Measurements from ENCODE around the gene KRTAP10-12.

Gene KRTAP10-12

DNA sequence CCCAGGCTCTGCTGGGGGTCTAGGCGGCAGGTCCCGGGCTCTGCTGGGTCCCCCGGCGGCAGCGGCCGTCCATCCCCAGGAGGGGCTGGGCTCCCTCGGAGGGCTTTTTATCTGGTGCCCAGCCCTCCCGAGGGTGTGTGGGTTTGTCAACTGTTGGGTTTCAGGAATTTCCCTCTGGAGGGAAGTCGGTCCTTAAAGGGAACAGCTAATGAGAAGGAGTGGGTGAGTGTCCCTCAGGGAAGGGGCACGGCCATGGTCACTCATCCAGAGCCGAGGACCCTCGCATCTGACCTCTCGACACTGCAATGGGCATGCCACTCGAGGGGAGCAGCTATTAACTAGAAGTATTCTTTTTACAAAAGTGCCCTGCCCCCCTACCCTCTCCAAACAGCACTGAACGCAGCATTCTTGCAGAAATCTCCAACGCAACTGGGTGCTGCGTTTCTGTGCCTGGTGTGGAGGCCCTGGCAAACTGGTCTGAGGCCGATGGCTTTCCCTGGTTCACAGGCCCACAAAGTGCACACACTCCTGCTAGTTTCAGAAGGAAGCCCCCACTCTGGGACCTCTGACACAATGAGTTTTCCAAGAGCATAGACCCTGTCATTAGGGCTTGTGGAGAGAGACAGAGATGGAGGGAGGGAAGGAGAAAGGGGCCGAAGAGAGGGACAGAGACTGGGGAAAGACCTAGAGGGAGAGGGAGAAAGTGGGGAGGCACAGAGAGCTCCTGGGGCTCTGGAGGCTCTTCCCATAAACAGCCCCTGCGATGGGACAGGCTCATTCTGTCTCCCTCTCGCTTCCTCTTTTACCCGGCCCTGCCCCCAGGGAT is 15.4 kb downstream of the KRTAP10-12 start:
- no peak for DNase-seq (ENCODE audit: low read depth)

DNA sequence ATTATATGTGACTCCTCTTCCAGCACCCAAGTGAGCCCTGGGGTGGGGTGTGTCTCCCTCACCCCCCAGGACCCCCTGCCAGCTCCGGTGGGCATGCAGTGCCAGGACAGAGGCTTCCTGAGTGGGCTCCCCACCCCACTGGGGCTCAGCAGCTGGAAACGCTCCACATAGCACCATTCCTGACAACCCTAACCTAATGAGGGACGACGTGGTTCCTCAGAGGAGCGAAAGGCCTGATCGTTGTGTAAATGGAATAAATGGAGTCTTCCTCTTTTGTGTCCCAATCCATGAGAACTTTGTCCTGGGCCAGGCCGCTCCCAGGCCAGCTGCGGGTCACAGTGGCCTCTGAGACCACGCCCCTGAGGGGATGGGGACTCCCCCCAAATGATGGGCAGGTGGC is 16.2 kb downstream of the KRTAP10-12 start:
- no peak for DNase-seq (ENCODE audit: low read depth)

DNA sequence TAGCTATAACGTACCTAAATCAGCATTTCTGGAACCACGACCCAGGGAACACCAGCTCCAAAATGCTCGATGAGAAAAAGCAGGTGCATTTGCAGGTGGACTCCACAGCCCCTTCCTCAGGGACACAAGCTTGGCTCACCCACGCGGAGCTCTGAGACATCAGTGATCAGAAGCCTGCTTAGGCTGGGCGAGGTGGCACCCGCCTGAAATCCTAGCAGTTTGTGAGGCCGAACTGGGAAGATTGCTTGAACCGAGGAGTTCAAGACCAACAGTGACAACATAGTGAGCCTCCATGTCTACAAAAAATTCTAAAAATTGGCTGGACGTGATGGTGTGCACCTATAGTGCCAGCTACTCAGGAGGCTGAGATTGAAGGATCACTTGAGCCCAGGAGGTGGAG is 16.9 kb downstream of the KRTAP10-12 start:
- DNase-seq (ENCODE audit: low read depth), result no peak

DNA sequence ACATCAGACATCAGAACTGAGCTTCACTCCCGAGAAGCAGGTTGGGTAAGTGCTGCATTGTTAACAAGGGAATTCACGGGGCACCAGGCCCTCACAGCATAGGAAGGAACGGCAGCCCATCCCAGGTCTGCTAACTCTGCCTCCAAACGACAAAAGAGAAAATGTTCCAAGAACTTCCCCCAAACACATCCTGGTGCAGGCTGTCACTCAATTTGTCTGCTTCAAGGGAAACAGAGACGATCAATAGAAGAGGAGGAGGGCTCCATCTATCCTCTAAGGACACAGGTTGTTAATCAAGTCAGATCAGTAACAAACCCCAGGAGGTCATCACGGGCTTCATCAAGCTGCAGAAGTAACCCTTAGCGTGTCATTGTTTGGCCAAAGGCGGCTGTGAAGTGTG is 17.9 kb downstream of the KRTAP10-12 start:
- DNase-seq (ENCODE audit: low read depth), result no peak

DNA sequence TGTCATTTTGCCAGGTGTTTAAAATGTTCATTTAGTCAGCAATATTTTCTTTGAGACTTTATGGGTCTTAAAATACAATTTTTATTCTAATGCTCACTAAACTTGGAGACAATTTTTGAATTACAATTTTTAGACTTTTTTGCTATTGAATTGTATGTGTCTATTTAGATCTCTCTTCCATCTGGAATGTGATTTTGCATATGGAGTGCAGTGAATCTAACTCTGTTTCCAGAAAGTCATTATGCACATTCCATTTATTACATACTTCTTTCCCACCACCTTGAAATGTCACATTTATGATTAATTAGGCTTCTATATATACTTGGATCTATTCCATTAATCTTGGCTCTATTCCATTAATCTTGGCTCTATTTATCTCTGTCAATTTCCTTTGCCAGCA is 20.0 kb downstream of the KRTAP10-12 start:
- no peak for DNase-seq (ENCODE audit: low read depth)

DNA sequence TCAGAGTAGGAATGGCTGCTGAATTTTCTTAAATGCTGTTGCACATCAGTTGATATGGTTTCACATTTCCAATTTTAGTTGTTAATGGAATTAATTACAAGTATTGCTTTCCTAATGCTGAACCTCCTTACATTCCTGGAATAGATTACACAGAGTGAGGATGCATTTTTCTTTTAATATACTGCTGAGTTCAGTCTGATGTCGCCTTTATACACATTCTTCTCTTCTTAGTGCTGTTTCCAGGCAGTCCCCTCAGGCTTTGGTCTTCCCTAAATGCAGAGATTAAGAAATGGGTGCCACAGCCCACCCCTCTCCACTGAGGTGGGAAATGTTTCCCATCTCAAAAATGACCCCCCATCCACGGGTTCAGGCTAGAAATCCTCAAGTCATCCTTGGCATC is 21.1 kb downstream of the KRTAP10-12 start:
- DNase-seq (ENCODE audit: low read depth), result no peak

DNA sequence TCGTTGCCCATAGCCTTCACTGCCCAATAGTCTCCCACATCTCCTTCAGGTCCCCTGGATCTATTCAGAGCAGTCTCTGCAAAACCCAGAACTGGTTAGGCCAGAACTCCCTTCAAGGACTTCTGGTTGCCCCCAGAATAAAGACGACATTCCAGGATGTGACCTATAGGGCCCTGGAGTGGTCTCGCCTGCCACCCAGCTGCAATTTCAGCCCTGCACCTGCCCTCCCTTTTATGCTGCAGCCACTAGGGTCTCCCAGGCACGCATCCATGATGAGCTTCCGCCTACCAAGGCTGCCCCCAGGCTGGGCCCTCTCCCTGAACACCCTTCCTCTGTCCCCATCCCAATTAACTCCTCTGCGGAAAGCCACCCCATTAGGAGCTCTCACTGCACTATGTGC is 21.6 kb downstream of the KRTAP10-12 start:
- DNase-seq (ENCODE audit: low read depth), result no peak

DNA sequence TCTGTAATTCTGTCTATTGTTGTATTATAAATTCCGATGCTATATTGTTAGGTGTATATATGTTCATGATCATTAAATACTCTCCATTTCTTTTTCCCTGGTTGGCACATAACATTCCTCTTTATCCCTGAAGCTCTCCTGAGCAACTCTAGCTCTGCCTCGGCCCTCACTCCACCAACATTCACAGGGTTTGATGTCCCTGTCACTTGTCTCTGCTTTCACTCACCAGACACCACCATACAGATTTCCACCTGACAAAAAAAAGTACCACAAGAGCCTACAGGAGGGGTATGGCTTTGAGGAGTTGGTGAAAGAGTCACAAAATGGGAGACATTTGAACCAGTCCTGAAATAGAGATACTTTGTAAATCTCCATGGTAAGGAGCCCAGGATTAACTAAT is 23.2 kb downstream of the KRTAP10-12 start:
- no peak for DNase-seq (ENCODE audit: low read depth)

DNA sequence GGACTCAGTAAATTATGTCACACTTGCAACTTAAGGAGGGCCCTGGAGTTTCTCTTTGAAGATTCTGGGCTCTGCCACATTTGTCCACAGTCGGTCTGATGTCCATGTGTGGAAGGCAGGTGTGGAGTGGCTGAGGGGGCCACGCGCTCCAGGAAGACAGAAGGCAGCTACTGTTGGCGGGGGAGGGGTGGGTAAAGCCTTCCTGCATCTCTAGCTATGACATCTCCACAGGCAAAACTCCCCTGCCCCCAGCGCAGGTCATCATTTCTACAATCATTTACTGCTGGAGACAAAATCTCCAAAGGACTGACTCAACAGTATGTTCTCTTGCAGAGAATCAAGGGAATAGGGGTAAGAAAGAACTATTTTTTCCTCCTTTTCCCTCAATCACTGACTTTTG is 25.8 kb downstream of the KRTAP10-12 start:
- DNase-seq (ENCODE audit: low read depth), result no peak

DNA sequence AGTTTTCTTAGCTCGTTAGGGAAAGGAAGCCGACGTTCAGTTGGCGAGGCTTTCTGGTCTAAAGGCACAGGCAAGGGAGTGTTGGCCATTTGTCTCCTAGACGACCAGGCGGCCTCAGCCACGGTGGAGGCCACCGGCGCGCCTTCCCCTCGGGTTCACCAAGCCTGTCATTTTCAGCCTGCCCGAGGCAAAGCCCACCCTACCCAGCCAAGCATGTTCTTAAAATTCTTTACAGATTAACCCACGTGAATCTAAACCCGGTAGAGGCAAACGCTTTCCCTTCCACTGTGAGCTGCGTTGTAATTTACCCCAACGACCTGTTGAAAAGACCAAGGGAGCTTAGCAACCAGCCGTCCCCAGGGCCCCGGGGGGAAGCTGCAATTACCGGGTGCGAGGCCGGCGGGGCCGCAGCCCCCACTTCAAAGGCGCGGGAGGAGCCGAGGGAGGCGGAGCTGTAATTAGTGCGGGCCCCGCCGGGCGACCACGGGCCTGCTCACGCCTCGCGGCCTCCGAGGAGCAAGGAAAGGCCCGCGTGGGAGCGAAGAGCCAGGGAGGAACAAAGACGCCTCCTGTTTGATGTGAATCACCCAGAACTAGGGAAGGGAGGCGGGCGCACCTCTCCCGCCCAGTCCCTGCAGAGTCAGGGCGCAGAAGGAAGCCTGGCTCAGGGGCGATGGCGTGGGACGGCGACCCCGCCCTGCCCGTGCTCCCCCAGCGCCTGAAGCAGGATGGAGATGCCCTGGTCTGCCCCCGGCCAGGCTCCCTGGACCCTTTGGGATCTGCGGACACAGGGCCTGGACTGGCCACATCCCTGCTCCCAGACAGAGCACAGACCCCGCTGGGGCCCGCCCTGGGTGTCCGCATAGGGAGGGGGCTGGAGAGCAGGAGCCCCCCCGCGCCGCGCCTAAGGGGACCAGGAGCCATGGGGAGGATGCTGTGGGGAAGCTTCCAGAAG is 26.5 kb downstream of the KRTAP10-12 start:
- DNase-seq (ENCODE audit: low read depth), result no peak

DNA sequence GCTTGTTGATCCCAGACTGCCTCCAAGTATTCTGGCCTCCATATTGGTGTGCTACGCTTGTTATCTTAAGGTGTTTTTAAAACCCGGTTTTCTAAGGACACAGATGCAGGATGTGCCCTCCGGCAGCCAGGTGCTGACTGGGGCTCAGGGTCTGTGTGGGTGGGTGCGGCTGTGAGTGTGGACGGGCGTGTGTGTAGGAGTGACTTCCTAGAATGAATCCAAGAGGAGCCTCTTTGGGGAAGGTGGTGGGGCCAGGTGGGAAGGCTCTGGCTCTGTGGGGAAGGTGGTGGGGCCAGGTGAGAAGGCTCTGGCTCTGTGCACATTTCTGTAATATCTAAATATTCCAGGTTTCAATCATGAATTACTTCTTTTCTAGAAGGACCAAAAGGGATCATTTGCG is 27.2 kb downstream of the KRTAP10-12 start:
- no peak for DNase-seq (ENCODE audit: low read depth)

DNA sequence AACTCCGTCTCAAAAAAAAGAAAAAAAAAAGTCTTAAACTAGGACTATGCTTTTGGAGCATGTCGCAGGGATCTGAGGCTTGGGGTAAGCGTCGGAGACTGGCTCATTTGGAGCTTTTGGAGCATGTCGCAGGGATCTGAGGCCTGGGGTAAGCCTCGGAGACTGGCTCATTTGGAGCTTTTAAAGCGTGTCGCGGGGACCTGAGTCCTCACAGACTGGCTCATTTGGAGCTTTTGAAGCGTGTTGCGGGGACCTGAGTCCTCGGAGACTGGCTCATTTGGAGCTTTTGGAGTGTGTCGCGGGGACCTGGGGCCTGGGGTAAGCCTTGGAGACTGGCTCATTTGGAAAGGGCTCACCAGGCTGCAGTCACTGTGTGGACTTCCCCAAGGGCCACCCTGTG is 28.0 kb downstream of the KRTAP10-12 start:
- DNase-seq (ENCODE audit: low read depth), result no peak

DNA sequence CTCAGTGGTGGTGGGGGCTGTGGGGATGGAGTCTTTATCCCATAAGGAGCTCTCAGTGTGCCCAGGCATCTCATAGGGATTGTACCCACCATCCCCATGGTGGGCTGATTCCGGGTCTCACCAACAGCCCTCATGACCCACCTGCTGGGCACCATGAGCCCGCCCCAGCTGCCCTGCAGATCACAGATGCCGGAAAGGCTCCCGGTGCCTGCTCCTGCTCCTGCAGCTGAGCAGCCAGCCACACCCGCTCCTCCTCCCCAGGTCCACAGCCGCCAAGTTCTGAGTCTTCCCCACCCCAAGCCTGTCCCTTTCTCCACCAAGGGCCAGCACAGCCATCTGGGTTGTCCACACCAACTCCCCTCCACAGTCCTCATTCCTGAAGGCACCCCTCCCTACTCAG is 29.9 kb downstream of the KRTAP10-12 start:
- no peak for DNase-seq (ENCODE audit: low read depth)

DNA sequence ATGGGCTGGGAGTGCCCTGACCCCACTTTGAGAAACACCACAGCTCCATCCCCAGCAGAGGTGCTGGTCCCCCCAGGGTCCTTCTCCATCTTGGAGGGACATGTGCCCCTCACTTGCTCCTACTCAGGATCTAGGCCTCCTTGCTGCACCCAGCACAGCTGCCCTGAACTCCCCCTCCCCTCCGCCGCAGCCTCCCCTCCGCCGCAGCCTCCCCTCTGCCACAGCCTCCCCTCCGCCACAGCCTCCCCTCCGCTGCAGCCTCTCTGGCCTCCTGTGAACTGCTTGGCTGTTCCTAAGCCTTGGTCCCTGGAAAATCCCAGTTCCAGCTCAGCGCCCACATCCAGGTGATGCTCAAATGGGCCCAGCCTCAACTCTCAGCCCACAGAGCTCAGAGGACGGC is 30.3 kb downstream of the KRTAP10-12 start:
- no peak for DNase-seq (ENCODE audit: low read depth)

DNA sequence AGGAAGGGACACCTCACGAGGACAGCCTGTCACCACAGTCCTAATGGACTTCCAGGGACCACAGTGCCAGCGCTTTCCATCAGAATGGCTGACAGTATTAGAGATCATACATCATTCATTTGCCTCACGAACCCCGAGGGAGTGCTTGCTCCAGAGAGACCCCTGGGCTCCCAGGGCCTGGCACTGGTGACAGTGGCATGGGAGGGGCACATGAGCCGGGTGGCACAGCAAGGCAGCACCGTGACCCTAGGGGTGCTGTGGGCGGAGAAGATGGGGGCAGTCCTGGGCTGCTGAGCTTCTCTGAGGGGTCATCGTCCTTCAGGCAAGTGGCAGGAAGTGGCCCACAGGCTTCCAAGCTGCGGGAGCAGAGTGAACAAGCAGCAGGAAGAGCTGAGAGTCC is 30.8 kb downstream of the KRTAP10-12 start:
- no peak for DNase-seq (ENCODE audit: low read depth)

DNA sequence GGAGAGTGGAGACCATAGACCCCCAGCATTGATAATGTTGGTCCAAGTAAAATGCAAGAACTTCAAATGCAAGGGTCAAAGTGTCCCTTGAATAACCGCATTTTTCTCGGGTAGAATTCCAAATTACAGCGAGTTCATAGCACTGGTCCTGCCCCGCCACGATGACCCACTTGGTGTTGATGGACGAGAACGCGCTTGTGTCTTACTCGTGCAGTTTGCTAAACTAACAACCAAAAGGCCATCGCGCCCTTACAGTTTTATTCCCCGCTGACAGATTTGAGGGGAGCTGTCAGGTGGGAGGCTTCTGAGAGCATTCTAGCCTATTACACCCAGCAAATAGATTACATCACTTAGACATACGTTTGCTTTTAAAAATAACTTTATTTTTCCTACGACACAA is 31.7 kb downstream of the KRTAP10-12 start:
- DNase-seq (ENCODE audit: low read depth), result no peak

DNA sequence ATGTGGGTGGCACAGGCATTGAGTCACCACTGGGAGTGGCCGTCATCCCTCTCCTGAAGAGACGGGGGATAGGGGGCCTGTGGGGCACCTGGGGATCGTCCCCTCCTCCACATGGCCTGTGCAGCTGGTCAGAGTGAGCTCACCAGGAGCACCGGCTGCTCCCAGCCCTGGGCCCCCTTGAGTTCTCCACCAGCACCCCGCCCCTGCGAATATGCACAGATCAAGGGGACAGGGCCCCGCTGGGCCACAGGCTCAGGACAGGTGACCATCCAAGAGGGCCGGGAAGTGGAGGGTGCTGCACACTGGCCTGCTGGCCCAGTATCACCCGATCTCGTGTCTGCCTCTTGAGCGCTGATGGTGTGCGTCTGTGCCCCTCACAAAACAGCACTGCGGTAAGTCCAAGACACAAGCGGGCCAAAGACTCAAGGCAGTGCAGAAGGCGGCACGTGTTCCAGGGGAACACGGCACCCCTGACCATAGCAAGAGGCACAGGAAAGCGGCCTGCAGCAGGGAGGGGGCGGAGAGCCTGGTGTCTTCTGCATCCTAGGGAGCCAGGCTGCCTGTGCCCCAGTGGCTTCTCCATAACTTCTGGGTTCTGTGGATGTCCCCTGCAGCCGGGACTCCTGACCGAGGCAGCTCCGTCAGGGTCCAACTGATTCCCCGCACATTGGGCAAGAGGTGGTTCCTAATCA is 32.5 kb downstream of the KRTAP10-12 start:
- DNase-seq (ENCODE audit: low read depth), result no peak

DNA sequence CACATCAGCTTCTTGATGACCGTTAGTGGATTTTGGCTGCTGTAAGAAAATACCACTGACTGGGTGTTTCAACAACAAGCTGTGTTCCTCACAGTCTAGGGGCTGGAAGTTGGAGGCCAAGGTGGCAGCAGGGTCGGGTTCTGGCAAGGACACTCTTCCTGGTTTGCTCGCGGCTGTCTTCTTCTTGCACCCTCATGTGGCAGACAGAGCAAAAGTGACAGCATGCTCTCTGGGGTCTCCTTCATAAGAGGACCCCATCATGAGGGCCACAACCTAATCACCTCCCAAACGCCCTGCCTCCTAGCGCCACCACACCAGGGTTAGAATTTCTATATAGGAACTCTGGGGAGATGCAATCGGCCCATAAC is 33.0 kb downstream of the KRTAP10-12 start:
- no peak for DNase-seq (ENCODE audit: low read depth)

DNA sequence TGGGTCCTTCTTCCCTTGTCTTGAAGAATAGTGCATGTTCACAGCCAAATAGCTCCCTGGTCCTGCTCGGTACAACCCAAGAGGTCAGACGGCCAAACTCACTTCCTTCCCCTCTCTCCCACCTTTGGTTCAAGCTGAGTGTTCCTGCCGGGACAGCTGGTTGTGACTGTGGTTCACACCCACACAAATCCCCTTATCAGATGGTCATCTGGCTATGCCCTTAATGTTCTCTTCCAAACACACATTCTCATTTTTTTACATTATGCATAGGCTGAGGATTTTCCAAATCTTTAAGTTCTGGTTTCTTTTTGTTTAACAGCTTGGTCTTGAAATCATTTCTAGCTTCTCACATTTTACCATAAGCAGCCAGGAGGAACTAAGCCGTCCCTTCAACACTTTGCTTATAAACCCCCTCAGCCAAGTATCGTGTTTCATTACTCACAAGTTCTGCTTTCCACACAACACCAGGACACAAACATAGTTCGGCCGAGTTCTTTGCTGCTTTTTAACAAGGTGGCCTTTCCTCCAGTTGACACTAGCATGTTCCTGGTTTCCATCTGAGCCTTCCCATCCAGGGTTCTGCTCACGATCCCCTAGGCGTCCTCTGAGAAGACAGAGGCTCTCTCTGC is 34.1 kb downstream of the KRTAP10-12 start:
- no peak for DNase-seq (ENCODE audit: low read depth)

DNA sequence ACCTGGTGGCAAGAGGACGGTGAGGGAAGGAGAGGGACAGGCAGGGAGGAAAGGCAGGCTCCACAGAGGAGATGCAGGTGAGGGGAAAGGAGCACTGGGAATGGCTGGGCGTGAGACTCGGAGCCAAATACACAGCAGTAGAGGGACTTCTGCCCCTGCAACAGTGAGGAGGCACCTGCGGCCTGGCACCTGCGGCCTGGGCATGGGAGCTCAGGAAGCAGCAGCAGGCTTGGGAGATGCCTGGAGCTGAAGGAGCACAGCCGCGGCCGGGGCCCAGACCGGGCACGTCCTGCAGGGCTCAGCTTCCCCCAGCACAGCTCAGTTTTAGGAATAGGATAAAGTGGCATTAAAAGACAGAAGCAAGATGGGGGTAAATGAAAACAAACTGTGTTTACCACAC is 35.3 kb downstream of the KRTAP10-12 start:
- no peak for DNase-seq (ENCODE audit: low read depth)

DNA sequence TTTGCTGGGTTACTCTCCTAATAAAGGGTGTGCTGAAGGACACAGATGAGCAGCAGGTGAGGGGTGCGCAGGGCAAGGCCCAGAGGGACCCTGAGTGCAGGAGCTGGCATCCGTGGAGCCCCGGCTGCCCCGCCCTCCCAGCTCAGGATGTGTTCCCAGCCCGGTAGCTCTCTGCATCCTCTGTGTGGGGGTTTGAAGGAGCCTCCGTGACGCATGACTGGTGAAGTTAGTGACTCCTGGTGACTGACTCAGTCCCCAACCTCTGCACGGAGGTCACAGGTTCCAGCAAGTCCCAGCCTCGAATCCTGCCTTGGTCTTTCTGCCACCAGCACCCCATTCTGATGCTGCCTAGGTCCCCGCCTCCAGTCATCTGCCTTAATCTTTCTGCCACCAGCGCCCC is 36.0 kb downstream of the KRTAP10-12 start:
- no peak for DNase-seq (ENCODE audit: low read depth)

DNA sequence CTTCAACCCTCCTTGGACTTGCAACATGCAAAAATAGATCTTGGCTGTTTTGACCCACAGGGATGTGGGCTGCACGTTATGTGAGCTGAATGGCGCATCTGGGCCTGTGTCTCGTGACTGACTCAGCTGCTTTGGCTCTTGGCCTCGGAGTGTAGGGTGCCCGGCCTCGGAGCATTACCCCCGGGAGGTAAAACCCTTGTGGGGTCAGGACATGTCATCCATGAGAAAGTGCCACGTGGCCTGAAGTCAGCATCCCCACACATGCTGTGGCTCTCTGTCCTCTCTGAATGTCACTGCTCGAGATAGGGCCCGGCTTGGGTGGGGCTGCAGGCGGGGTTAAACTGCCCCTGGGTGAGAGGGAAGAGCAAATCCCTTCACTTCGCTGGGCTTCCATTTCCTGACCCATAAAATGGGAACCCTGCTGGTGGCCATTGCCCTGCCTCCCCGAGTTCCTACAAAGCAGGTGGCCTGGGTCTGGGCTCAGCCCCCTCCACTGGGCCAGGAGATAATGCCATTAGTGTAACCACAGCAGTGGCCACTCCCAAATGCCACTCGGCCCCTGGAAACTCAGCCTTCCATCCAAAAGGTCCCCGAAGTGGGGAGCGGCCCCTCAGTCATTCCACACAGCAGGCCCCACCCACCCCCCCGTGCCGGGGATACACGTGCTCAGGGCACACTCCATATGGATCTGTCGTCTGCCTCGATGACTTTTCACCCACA is 37.2 kb downstream of the KRTAP10-12 start:
- no peak for DNase-seq (ENCODE audit: low read depth)
